Panc1 (cell line): ENCODE results near the gene FNDC4. TPM values are rescaled to one million over a fixed set of nuclear protein-coding genes. Genes with fewer than 3 reads are reported as not detected.
A peak's percentile ranks its signal among the peaks of the same experiment; 100 is the strongest.

Experiments used
- ATAC-seq: fragments of 200-7000 bp; cut with Tn5 transposase; 2 replicates; pipeline ENCODE4 v1.9.1; 2020; ENCODE audit warnings: mild to moderate bottlenecking, moderate library complexity
- BruUV-seq: library from RNA; stranded (reverse); fragments of 400-500 nt; replicated peaks from 2 replicates; lab custom pipeline; 2021; lab: Mats Ljungman, UMichigan
- CTCF ChIA-PET: fragments of 300-600 bp; sonication (Branson Sonifier 250); formaldehyde crosslinking; loops from one replicate; lab custom pipeline; 2022; ENCODE audit warnings: antibody characterized with exemption; lab: Charles Lee
- POLR2A ChIA-PET: fragments of 300-600 bp; sonication (Branson Sonifier 250); formaldehyde crosslinking; loops from one replicate; lab custom pipeline; 2022; ENCODE audit warnings: antibody characterized with exemption; lab: Charles Lee
- DNase-seq: peaks from one replicate; pipeline ENCODE4 v3.0.0-alpha.2; 2010; ENCODE audit warnings: low read depth, low spot score
- H3K27ac ChIP-seq: 2 replicates; pipeline ENCODE4 v1.5.1; 2011; ENCODE audit warnings: mild to moderate bottlenecking, low read length, inconsistent platforms
- H3K27me3 ChIP-seq: fragments of 200-500 bp; sonication (Bioruptor generic); 2 replicates; pipeline ENCODE4 v1.6.0; 2014; ENCODE audit warnings: low read length, inconsistent platforms; ENCODE audit not compliant: control insufficient read depth, insufficient read depth
- H3K36me3 ChIP-seq: fragments of 200-500 bp; sonication (Bioruptor generic); 2 replicates; pipeline ENCODE4 v1.5.1; 2014; ENCODE audit warnings: inconsistent platforms, mild to moderate bottlenecking, low read length, moderate library complexity; ENCODE audit not compliant: control insufficient read depth, insufficient read depth
- H3K4me1 ChIP-seq: 2 replicates; pipeline ENCODE4 v1.5.1; 2011; ENCODE audit warnings: inconsistent platforms, mild to moderate bottlenecking, low read length, moderate library complexity; ENCODE audit not compliant: control insufficient read depth, insufficient read depth
- H3K4me3 ChIP-seq, 2 experiments: 2 replicates each; pipeline ENCODE4 v1.5.1; 2011 to 2012; ENCODE audit warnings: low read depth in 2 of 2, low read length in 2 of 2, mild to moderate bottlenecking in 2 of 2, inconsistent platforms in 1 of 2, moderate library complexity in 1 of 2
- H3K9me3 ChIP-seq: fragments of 200-500 bp; sonication (Bioruptor generic); 2 replicates; pipeline ENCODE4 v1.5.1; 2014; ENCODE audit warnings: low read depth, mild to moderate bottlenecking, inconsistent platforms, low read length, moderate library complexity; ENCODE audit not compliant: control insufficient read depth, insufficient read depth
- CTCF ChIP-seq: fragments of 450-650 bp; IDR thresholded peaks from 2 replicates; pipeline ENCODE4 v1.5.1; 2017; ENCODE audit warnings: mild to moderate bottlenecking
- POLR2AphosphoS5 ChIP-seq: IDR thresholded peaks from 2 replicates; pipeline ENCODE4 v1.6.1; 2012; ENCODE audit warnings: mild to moderate bottlenecking, low read depth, low read length, moderate library complexity
- REST ChIP-seq, 2 experiments: IDR thresholded peaks; 2 replicates each; pipeline ENCODE4 v1.6.1; 2011 to 2012; ENCODE audit warnings: low read depth in 2 of 2, control low read depth in 1 of 2, low read length in 1 of 2, mild to moderate bottlenecking in 1 of 2, moderate library complexity in 1 of 2; ENCODE audit not compliant: insufficient read depth in 1 of 2
- SIN3A ChIP-seq: IDR thresholded peaks from 2 replicates; pipeline ENCODE4 v1.6.1; 2012; ENCODE audit warnings: low read depth, mild to moderate bottlenecking, low read length, moderate library complexity, borderline replicate concordance; ENCODE audit not compliant: insufficient read depth
- TCF7L2 ChIP-seq: IDR thresholded peaks from 2 replicates; pipeline ENCODE4 v1.6.1; 2011; ENCODE audit warnings: mild to moderate bottlenecking, low read depth, low read length, inconsistent platforms
- in situ Hi-C: cut with HindIII; loops from 2 replicates; pipeline ENCODE4 v1.10.0; 2016; ENCODE audit warnings: low sequenced_read_pairs, low pct_unique_long_range_greater_than_20kb
- intact Hi-C: fragments of 100-400 bp; cut with micrococcal nuclease; formaldehyde crosslinking; loops from one replicate; pipeline ENCODE4 v1.10.0; 2022; ENCODE audit not compliant: unreplicated experiment
- total RNA-seq: library from RNA; stranded (reverse); gene quantifications from one replicate; pipeline ENCODE4 v1.2.1, GENCODE V29; 2021; ENCODE audit not compliant: unreplicated experiment

Gene FNDC4
- total RNA-seq, 1 experiment from 2014 or later = 1.3 TPM

DNA sequence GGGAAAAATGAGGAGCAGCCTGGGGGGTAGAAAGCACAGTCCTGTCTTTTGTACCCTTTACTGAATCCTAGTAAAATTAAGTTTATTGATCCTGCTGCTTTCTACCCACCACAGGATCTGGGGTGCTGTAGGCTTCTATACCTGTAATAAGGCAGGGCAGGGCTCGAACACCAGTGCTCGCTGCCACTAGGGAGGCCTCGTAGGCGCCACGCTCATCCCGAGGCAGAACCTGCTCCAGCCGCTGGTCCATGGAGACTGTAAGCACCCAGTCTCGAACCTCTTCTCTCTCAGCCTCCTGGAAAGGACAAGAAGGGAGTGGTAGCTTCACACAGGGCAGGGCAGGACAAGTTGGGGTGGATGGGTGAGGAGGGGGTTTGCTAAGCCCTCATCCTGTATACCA is 49.8 kb downstream of the FNDC4 start:
- no peaks in the 10 kb centered on the region for H3K9me3 ChIP-seq
- H3K36me3 ChIP-seq = peaks cover 6% of the 10 kb centered on the region; the same call in 1 of the 2 replicates
- no peak overlapping the region for H3K27ac ChIP-seq
- TF ChIP-seq TCF7L2 (no peak), REST (IDR thresholded peaks at IDR 0.05; ENCODE audit: insufficient read depth in 1 of 2, low read depth in 2 of 2, low read length in 1 of 2) (no peak), SIN3A (no peak), CTCF (no peak), POLR2AphosphoS5 (no peak)
- DNase-seq = no peak
- no peaks in the 10 kb centered on the region for H3K27me3 ChIP-seq
- intact Hi-C loops (no loop called here), in situ Hi-C loops (no loop called here)
- ChIA-PET POLR2A (no interaction called here), CTCF (interaction anchor here (0.6 kb wide), 1 partner anchor 570 kb away, joined by 4 read pairs; no protein-coding TSS in a partner anchor)
- ATAC-seq = no peak
- no peaks in the 10 kb centered on the region for H3K4me1 ChIP-seq
- no TSS peak for BruUV-seq
- no peak overlapping the region for H3K4me3 ChIP-seq

DNA sequence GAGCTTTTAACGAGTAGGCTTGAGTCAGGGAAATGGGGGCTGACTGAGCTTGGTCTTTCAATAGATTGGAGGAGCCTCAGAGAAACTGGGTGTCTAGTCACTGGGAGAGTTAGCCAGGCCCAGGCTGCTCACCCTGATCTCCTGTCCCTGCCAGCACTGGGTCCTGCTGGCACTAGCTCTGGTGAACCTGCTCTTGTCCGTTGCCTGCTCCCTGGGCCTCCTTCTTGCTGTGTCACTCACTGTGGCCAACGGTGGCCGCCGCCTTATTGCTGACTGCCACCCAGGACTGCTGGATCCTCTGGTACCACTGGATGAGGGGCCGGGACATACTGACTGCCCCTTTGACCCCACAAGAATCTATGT is 52.1 kb downstream of the FNDC4 start:
- in situ Hi-C loops = no loop called here
- Histone ChIP-seq H3K4me1 (no peaks in the 10 kb centered on the region), H3K27ac (no peak overlapping the region), H3K36me3 (peaks cover 6% of the 10 kb centered on the region), H3K4me3 (no peak overlapping the region), H3K27me3 (no peaks in the 10 kb centered on the region), H3K9me3 (no peaks in the 10 kb centered on the region)
- DNase-seq (no peak), ATAC-seq (peak; percentile 44)
- ChIA-PET POLR2A (no interaction called here), CTCF (no interaction called here)
- no peak for TF ChIP-seq SIN3A
- no peak for TF ChIP-seq CTCF
- no peak for TF ChIP-seq POLR2AphosphoS5
- TF ChIP-seq REST (IDR thresholded peaks at IDR 0.05; ENCODE audit: insufficient read depth in 1 of 2, low read depth in 2 of 2, low read length in 1 of 2) = no peak
- TF ChIP-seq TCF7L2 = no peak
- no TSS peak for BruUV-seq
- intact Hi-C loops = no loop called here
